ENCODE data around the gene RASAL2.

RASAL2 gene

GRCh38 chr1:178397678-178398077 lies 303.8 kb downstream of the RASAL2 start:
- ChIA-PET CTCF (no interaction called here), POLR2A (no interaction called here)
- DNase-seq (ENCODE audit: low read depth, low spot score): no peak
- no peak overlapping the region for H3K4me3 ChIP-seq (ENCODE audit: low read depth, low read length)
- TF ChIP-seq CTCF (IDR thresholded peaks at IDR 0.05; ENCODE audit: insufficient read depth, low read length, missing control alignments): no peak

- TF ChIP-seq CTCF (IDR thresholded peaks at IDR 0.05; ENCODE audit: insufficient read depth, low read length, missing control alignments): no peak
- POLR2A ChIA-PET: no interaction called here
- no peak overlapping the region for H3K4me3 ChIP-seq (ENCODE audit: low read depth, low read length)
- CTCF ChIA-PET: interaction anchor here (0.8 to 1.0 kb wide), 2 partner anchors 13 to 103 kb away, joined by 3 read pairs; no protein-coding TSS in a partner anchor
- no peak for DNase-seq (ENCODE audit: low read depth, low spot score)
Measured at GRCh38 chr1:178399177-178399728, 305.3 kb downstream of the RASAL2 start.

GRCh38 chr1:178405137-178405536 lies 311.2 kb downstream of the RASAL2 start:
- no peak for DNase-seq (ENCODE audit: low read depth, low spot score)
- H3K4me3 ChIP-seq (ENCODE audit: low read depth, low read length): no peak overlapping the region
- ChIA-PET CTCF (no interaction called here), POLR2A (no interaction called here)
- no peak for TF ChIP-seq CTCF (IDR thresholded peaks at IDR 0.05; ENCODE audit: insufficient read depth, low read length, missing control alignments)

GRCh38 chr1:178407215-178407614 lies 313.3 kb downstream of the RASAL2 start:
- no peak for DNase-seq (ENCODE audit: low read depth, low spot score)
- ChIA-PET POLR2A (no interaction called here), CTCF (interaction anchor here (1.0 kb wide), 1 partner anchor 97 kb away, joined by 3 read pairs; no protein-coding TSS in a partner anchor)
- H3K4me3 ChIP-seq (ENCODE audit: low read depth, low read length): no peak overlapping the region
- no peak for TF ChIP-seq CTCF (IDR thresholded peaks at IDR 0.05; ENCODE audit: insufficient read depth, low read length, missing control alignments)

- POLR2A ChIA-PET: no interaction called here
- TF ChIP-seq CTCF (IDR thresholded peaks at IDR 0.05; ENCODE audit: insufficient read depth, low read length, missing control alignments): no peak
- no peak overlapping the region for H3K4me3 ChIP-seq (ENCODE audit: low read depth, low read length)
- CTCF ChIA-PET: interaction anchor here (0.9 to 1.0 kb wide), 2 partner anchors 43 to 97 kb away, joined by 3 read pairs; no protein-coding TSS in a partner anchor
- DNase-seq (ENCODE audit: low read depth, low spot score): no peak
Measured at GRCh38 chr1:178407655-178408054, 313.8 kb downstream of the RASAL2 start.

GRCh38 chr1:178408871-178409270 lies 315.0 kb downstream of the RASAL2 start:
- no peak for DNase-seq (ENCODE audit: low read depth, low spot score)
- CTCF ChIA-PET: interaction anchor here (1.2 kb wide), 1 partner anchor 10 kb away, joined by 4 read pairs; no protein-coding TSS in a partner anchor
- POLR2A ChIA-PET: no interaction called here
- H3K4me3 ChIP-seq (ENCODE audit: low read depth, low read length): no peak overlapping the region
- TF ChIP-seq CTCF (IDR thresholded peaks at IDR 0.05; ENCODE audit: insufficient read depth, low read length, missing control alignments): no peak
